SH-SY5Y (cell line): ENCODE results near the gene USP4.

ENCODE experiments used
- GATA2 ChIP-seq: IDR thresholded peaks from 2 replicates; pipeline ENCODE4 v1.6.1; 2011; ENCODE audit warnings: mild to moderate bottlenecking, low read depth, low read length
- GATA3 ChIP-seq: IDR thresholded peaks from 2 replicates; pipeline ENCODE4 v1.6.1; 2011; ENCODE audit warnings: low read depth, mild to moderate bottlenecking, low read length, moderate library complexity

DNA sequence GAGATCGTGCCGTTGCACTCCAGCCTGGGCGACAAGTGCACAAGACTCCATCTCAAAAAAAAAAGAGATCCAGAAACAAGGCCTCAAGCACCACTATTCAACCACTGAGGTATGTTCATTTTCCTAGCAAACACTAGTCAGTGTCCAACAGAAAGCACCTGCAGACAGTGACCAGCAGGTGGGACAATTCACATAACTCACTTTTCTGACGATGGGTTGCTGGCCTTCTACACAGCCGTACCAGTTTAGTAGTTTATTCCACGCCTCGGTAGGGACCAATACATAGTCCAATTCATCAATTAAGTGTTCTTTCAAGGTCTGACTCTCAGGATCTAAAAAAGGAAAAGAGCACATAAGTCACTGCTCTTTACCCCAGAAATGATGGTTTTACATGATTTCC is 12.4 kb downstream of the USP4 start:
- TF ChIP-seq GATA3: no peak
- TF ChIP-seq GATA2: no peak
